Parathyroid adenoma (tissue), 2 donors: ENCODE results near the gene DAPK1.

Source experiments
- H2AFZ ChIP-seq: fragments of 300-600 bp; sonication (generic); one replicate; pipeline ENCODE4 v1.7.0; 2017; ENCODE audit warnings: antibody characterized with exemption, mild to moderate bottlenecking
- H3K27ac ChIP-seq: fragments of 300-600 bp; sonication (generic); one replicate; pipeline ENCODE4 v1.7.0; 2017
- H3K27me3 ChIP-seq: fragments of 300-600 bp; sonication (generic); one replicate; pipeline ENCODE4 v1.7.0; 2017; ENCODE audit warnings: low read length; ENCODE audit not compliant: control insufficient read depth, insufficient read depth
- H3K36me3 ChIP-seq: fragments of 300-600 bp; sonication (generic); one replicate; pipeline ENCODE4 v1.7.0; 2017; ENCODE audit warnings: low read length; ENCODE audit not compliant: control insufficient read depth, insufficient read depth
- H3K4me1 ChIP-seq: fragments of 300-600 bp; sonication (generic); one replicate; pipeline ENCODE4 v1.7.0; 2017; ENCODE audit warnings: control low read depth
- H3K4me2 ChIP-seq: fragments of 300-600 bp; sonication (generic); one replicate; pipeline ENCODE4 v1.7.0; 2017; ENCODE audit warnings: low read length
- H3K4me3 ChIP-seq: fragments of 300-600 bp; sonication (generic); one replicate; pipeline ENCODE4 v1.7.0; 2017; ENCODE audit warnings: low read depth, low read length
- H3K79me2 ChIP-seq: fragments of 300-600 bp; sonication (generic); one replicate; pipeline ENCODE4 v1.7.0; 2017; ENCODE audit warnings: control low read depth
- H3K9ac ChIP-seq: fragments of 300-600 bp; sonication (generic); one replicate; pipeline ENCODE4 v1.7.0; 2017; ENCODE audit warnings: mild to moderate bottlenecking
- H3K9me3 ChIP-seq: fragments of 300-600 bp; sonication (generic); one replicate; pipeline ENCODE4 v1.7.0; 2017; ENCODE audit warnings: low read length; ENCODE audit not compliant: control insufficient read depth
- TF ChIP-seq, protein P1 (sequence below): fragments of 300-600 bp; sonication (generic); IDR thresholded peaks from one replicate; pipeline ENCODE4 v1.7.0; 2017; ENCODE audit warnings: antibody characterized with exemption, mild to moderate bottlenecking
- donor health status: primary hyperparathyroidism.

DAPK1 gene

DNA sequence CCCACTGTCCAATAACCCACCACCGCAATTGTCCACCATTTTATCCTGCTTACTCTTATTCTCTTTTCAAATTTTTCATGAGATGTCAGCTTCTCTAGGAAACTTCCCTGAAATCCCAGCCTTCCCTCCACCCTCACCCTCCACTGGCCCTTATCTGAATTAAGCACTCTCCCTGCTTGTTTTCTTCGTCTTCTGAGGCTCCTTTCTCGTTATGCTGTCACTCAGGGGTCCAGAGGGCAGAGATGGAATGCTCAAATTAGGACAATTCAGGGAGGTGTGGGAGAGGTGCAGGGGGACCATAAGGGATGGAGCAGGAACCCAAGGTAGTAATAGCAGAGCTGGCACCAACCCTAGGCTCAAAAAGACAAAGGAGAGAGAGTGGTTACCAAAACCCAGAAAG, 5.0 kb upstream of the DAPK1 start:
- TF ChIP-seq, protein P1, sequence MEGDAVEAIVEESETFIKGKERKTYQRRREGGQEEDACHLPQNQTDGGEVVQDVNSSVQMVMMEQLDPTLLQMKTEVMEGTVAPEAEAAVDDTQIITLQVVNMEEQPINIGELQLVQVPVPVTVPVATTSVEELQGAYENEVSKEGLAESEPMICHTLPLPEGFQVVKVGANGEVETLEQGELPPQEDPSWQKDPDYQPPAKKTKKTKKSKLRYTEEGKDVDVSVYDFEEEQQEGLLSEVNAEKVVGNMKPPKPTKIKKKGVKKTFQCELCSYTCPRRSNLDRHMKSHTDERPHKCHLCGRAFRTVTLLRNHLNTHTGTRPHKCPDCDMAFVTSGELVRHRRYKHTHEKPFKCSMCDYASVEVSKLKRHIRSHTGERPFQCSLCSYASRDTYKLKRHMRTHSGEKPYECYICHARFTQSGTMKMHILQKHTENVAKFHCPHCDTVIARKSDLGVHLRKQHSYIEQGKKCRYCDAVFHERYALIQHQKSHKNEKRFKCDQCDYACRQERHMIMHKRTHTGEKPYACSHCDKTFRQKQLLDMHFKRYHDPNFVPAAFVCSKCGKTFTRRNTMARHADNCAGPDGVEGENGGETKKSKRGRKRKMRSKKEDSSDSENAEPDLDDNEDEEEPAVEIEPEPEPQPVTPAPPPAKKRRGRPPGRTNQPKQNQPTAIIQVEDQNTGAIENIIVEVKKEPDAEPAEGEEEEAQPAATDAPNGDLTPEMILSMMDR = no peak

DNA sequence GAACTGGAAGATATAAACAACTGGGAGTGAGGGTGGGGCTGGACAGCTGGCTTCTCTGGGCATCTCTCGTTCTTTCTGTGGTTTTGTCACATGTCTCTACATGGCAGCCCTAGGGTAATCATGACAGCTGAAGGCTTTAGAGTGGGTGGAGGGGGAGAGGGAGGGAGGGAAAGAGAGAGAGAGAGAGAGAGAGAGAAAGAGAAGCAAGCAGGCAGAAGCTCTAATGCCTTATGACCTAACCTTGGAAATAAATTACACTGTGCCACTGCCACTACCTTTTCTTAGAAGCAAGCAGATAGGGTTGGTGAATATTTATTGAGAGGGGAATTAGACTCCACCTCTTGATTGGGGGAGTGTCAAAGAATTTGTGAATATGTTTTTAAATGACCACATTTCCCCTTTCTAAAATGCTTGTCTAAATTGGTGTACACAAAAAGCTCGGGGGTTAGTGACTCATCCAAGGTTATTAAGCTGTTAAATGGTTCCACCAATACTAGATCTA, 2.6 kb upstream of the DAPK1 start:
- no peak overlapping the region for H3K4me2 ChIP-seq
- H2AFZ ChIP-seq = no peak overlapping the region
- H3K27me3 ChIP-seq = no peaks in the 10 kb centered on the region
- H3K4me1 ChIP-seq = no peaks in the 10 kb centered on the region
- H3K9ac ChIP-seq = no peak overlapping the region
- TF ChIP-seq, protein P1 = no peak
- H3K36me3 ChIP-seq = no peaks in the 10 kb centered on the region
- no peaks in the 10 kb centered on the region for H3K79me2 ChIP-seq
- no peaks in the 10 kb centered on the region for H3K9me3 ChIP-seq
- H3K27ac ChIP-seq = no peak overlapping the region
- no peak overlapping the region for H3K4me3 ChIP-seq

More for the DNA sequence above, 5.0 kb upstream of the DAPK1 start:
- Histone ChIP-seq H3K9me3 (no peaks in the 10 kb centered on the region), H2AFZ (no peak overlapping the region), H3K4me3 (no peak overlapping the region), H3K27ac (no peak overlapping the region), H3K4me1 (no peaks in the 10 kb centered on the region), H3K36me3 (no peaks in the 10 kb centered on the region), H3K9ac (no peak overlapping the region), H3K4me2 (no peak overlapping the region), H3K79me2 (no peaks in the 10 kb centered on the region), H3K27me3 (no peaks in the 10 kb centered on the region)

DNA sequence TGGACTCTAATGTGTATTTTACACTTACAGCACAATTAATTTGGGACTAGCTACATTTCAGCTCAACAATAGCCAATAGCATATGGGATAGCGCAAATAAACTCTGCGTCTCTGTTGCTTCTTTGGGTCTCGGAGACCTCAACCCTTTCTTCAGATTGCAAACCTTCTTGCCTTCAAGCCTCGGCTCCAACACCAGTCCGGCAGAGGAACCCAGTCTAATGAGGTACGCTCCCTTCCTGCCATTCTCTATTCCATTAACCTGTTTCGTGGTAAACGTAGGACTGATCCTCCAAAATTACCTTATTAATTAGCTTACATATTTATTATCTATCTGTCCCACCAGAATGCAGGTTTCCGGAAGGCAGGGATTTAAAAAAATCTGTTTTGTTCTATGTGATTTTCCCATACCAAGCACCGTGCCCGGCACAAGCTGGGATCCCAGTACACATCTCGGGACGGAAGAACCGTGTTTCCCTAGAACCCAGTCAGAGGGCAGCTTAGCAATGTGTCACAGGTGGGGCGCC, 525 bp upstream of the DAPK1 start:
- no peaks in the 10 kb centered on the region for H3K79me2 ChIP-seq
- H3K27me3 ChIP-seq = no peaks in the 10 kb centered on the region
- no peak overlapping the region for H3K27ac ChIP-seq
- no peak overlapping the region for H3K9ac ChIP-seq
- peak overlapping the region; percentile 78 for H2AFZ ChIP-seq
- H3K9me3 ChIP-seq = no peaks in the 10 kb centered on the region
- peak overlapping the region; percentile 71 for H3K4me2 ChIP-seq
- TF ChIP-seq, protein P1 = peak; percentile 11
- H3K4me1 ChIP-seq = no peaks in the 10 kb centered on the region
- H3K4me3 ChIP-seq = peak overlapping the region; percentile 68
- H3K36me3 ChIP-seq = no peaks in the 10 kb centered on the region

DNA sequence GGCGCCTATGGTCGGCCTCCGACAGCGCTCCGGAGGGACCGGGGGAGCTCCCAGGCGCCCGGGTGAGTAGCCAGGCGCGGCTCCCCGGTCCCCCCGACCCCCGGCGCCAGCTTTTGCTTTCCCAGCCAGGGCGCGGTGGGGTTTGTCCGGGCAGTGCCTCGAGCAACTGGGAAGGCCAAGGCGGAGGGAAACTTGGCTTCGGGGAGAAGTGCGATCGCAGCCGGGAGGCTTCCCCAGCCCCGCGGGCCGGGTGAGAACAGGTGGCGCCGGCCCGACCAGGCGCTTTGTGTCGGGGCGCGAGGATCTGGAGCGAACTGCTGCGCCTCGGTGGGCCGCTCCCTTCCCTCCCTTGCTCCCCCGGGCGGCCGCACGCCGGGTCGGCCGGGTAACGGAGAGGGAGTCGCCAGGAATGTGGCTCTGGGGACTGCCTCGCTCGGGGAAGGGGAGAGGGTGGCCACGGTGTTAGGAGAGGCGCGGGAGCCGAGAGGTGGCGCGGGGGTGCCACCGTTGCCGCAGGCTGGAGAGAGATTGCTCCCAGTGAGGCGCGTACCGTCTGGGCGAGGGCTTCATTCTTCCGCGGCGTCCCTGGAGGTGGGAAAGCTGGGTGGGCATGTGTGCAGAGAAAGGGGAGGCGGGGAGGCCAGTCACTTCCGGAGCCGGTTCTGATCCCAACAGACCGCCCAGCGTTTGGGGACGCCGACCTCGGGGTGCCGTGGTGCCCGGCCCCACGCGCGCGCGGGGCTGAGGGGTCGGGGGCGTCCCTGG, 561 bp downstream of the DAPK1 start:
- H3K36me3 ChIP-seq = no peaks in the 10 kb centered on the region
- peaks cover 2% of the 10 kb centered on the region for H3K4me1 ChIP-seq
- peak overlapping the region; percentile 37 for H3K9ac ChIP-seq
- peak overlapping the region; percentile 78 for H2AFZ ChIP-seq
- H3K27me3 ChIP-seq = no peaks in the 10 kb centered on the region
- peak overlapping the region; percentile 44 for H3K27ac ChIP-seq
- no peaks in the 10 kb centered on the region for H3K9me3 ChIP-seq
- H3K79me2 ChIP-seq = no peaks in the 10 kb centered on the region
- TF ChIP-seq, protein P1 = peak; percentile 13
- H3K4me2 ChIP-seq = peak overlapping the region; percentile 71
- H3K4me3 ChIP-seq = peak overlapping the region; percentile 68
